ENCODE results near the gene TOM1. TPM values are rescaled to one million over a fixed set of nuclear protein-coding genes. Genes with fewer than 3 reads are reported as not detected.

Gene TOM1
- polyA plus RNA-seq, 1 of the 3 experiments (the other 2 are of a cell fraction): 26.9 TPM

DNA sequence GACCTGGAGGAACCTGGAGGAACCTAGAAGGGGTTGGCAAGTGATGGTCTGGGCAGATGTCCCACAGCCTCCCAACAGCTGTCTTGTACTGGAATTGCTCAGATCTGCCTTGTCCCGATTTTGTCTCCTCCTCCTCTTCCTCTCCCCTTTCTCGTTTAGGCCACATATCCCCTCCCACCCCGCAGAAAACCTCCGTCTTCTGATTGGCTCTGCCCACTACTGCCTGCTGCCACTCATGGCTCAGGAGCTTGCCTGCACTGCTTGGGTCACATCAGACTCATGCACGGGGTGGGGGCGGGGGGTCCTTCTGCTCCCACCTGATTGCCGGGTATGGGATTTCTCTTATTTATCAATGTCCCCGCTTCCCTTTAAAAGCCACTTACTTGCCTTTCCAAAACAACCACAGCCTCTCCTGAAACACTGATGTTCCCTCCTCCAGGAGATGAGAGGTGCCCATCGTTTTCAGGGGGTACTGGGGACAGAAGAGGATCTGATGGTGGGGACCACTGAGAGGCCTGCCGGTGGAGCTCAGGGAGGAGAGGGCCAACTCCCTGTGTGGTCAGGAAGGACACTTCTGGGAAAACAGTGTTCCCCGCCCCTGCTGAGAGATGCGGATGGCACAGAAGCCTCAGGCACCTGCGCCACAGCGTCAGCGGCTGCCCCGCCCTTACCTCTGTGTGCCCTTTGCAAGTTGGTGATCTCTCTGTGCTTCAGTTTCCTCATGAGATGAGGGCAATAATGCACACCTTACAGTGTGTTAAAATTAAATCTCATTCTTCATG is 14.7 kb downstream of the TOM1 start (continued):
- TF ChIP-seq RXRA (IDR thresholded peaks at IDR 0.05; ENCODE audit: borderline replicate concordance, low read depth) (no peak), GATA2 (CRISPR knock-in tag; IDR thresholded peaks at IDR 0.05) (no peak), PBX3 (IDR thresholded peaks at IDR 0.05) (no peak), RCOR1 (IDR thresholded peaks at IDR 0.05; ENCODE audit: low read length) (no peak), REST (IDR thresholded peaks at IDR 0.05; ENCODE audit: low read depth, low read length) (no peak)

DNA sequence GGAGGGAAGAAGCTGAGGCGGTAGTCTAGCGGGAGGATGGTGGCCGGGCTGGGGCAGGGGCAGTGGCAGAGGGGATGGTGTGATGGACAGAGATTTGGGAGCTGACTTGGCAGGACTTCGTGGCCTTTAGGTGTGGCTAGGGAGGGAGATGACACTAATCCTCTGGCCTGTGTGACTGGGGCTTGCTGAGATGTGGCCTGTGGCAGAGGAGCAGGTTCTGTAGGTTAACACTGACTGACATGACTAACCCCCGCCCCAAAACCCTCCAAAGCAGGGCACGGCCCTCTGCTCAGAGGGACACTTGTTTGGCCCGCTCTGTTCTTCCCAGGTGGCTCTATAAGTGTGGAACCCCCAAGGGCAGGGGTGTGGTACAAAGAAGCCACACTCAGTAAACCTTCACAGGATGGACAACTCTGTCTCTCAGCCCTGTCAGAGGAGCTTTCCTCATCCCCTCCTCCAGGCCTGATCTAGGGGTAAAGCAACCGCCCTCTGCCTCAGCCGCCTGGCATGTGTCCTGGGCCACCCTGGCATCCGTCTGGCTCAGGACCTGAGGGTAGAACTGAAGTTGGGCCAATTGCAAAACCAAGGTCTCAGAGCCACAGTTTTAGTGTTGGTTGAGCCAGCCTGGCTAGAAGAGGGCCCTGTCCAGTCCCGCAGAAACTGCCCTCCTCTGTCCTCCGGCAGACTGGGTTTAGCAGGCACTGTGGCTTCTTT is 15.6 kb downstream of the TOM1 start:
- Histone ChIP-seq H3K36me3 (replicated peaks in 1 of 2; ENCODE audit: control insufficient read depth in 1 of 2, insufficient read depth in 2 of 2, low read length in 1 of 2) (peaks cover 0 to 13% of the 10 kb centered on the region in 2 experiments), H3K79me2 (ENCODE audit: insufficient read depth) (peaks cover 19% of the 10 kb centered on the region; the same call in 1 of the 2 replicates), H3K4me3 (ENCODE audit: low read depth in 2 of 2, low read length in 1 of 2) (no peak overlapping the region), H3K9ac (no peak overlapping the region), H3K4me2 (no peak overlapping the region), H4K20me1 (ENCODE audit: insufficient read depth) (peaks cover 5% of the 10 kb centered on the region; the same call in 1 of the 2 replicates), H3K27ac (ENCODE audit: low read depth in 2 of 2, low read length in 1 of 2) (no peak overlapping the region), H2AFZ (ENCODE audit: low read depth) (no peak overlapping the region), H3K9me3 (no peaks in the 10 kb centered on the region), H3K27me3 (ENCODE audit: insufficient read depth) (no peaks in the 10 kb centered on the region), H3K4me1 (ENCODE audit: control insufficient read depth in 1 of 2, insufficient read depth in 2 of 2, low read depth in 1 of 2, low read length in 1 of 2) (peaks cover 5 to 19% of the 10 kb centered on the region in 2 experiments; a peak in 3 of 4 replicates), H3F3A (replicated peaks; ENCODE audit: insufficient read depth) (peaks cover 6% of the 10 kb centered on the region), H3K9me2 (no peaks in the 10 kb centered on the region)
- 97% methylated on average over 8 of the region's 12 CpGs for WGBS (ENCODE audit: low lambda C conversion rate)
- no peak for TF ChIP-seq ELF1 (IDR thresholded peaks at IDR 0.05)
- TF ChIP-seq SIN3A (IDR thresholded peaks at IDR 0.05; ENCODE audit: borderline replicate concordance, low read depth, low read length): no peak
- no peak for TF ChIP-seq YY1 (IDR thresholded peaks at IDR 0.05; ENCODE audit: low read depth)
- ChIA-PET CTCF (no interaction called here), POLR2A (no interaction called here)
- no peak for DNase-seq

All from SK-N-SH (cell line).